COLO668 (cell line): ENCODE measurements around the gene MLLT10.

Experiments used
- DNase-seq: peaks from one replicate; lab custom pipeline; 2025; ENCODE audit not compliant: unreplicated experiment; lab: John Stamatoyannopoulos, UW

MLLT10 gene

DNA sequence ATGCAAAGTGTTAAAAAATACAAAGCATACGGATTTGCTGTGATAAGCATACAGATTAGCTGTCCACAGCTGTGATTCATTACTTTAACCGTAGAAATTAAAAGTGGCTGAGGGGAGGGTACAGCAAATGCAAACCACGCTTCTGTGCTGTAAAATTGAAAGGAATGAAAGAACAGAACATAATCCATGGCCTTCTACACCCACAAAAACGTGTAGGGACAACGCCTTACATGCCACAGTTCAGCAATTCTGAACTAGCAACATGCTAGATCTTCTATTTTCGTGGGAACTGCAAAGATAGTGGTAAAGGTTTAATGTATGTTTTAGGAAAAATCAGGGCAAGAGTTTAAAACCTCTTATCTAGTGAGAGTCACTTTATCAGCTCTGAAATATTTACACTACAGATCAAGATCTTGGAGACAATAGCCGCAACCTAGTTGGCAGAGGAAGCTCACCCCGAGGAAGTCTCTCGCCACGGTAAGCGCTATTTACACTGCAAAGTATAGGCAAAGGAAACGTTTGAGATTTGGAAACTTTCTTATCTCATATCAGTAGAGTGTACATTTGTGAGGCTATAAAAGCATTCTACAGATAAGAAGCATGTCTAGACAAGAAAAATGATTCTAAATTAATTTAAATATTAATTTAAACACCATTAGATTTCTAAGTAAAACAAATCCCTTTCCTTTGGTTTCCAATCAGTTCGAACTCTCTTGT, 193.6 kb downstream of the MLLT10 start:
- DNase-seq, result no peak

GRCh38 chr10:21728618-21729017, 194.6 kb downstream of the MLLT10 start:
- DNase-seq, result no peak

DNA sequence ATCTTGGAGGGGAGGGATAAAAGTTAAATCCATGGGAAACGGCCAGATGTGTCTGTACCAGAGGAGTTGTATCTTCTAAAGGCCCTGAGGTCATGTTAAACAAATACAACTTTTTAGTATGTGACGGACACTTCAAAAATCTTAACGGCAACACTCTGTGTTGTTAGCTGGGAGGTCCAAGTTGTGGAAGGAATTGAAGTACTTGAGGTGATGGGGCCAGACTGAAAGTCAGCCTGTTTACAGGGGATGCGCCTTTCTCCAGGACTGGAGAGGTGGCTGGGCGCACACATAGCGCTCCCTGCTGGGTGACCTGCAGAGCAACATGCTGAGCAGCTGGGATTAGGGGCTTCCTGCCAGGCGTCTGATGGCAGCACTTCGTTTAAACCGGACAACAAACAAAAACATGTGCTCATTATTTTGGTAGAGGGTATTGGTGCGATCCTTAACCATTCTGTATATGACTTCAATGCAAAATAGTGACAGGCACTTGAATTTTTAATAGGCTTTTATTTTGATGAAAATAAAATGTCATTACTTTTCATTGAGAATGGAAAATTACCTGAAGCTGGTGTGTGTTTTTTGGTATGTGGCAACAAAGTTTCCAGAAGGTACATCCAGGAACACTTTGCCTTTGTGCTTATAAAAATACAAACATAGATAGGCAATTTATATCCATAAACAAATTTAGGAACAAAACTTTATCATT, 198.2 kb downstream of the MLLT10 start:
- peak; percentile 26 for DNase-seq

GRCh38 chr10:21733710-21734109, 199.7 kb downstream of the MLLT10 start:
- DNase-seq, result no peak

GRCh38 chr10:21737106-21737505, 203.1 kb downstream of the MLLT10 start:
- DNase-seq, result no peak

GRCh38 chr10:21740989-21741388, 207.0 kb downstream of the MLLT10 start:
- no peak for DNase-seq

DNA sequence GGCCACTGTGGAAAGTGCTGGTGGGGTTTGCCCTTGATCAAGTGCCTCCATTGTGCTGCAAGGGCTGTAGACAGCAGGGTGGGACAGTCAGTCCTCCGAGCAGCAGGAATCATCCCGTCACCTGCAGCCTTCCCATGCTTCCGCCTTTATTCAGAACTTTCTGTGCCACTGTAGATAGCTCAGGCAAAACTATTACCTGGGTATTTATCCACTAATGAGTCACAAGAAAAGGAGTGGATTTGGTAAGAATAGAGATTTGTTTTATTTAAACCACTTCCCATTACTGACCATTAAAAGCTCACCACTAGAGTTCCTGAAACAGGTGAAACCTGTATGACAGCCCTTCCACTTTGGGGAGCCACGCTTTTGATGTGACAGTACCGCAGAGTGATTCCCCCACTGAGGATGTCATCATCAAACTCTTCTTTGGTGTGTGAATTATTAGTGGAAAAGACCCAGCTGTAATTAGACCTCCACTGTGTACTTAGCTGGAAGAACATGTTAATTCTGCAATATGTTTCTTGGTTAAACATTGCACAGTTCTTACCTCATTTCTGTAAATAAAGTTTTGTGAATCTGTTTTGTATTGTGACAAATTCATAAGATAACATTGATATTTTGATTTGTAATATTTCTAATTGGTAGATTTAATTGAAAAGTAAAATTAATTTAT, 208.8 kb downstream of the MLLT10 start:
- DNase-seq, result no peak

- no peak for DNase-seq
Observed at GRCh38 chr10:21744223-21744622, 210.2 kb downstream of the MLLT10 start.

DNA sequence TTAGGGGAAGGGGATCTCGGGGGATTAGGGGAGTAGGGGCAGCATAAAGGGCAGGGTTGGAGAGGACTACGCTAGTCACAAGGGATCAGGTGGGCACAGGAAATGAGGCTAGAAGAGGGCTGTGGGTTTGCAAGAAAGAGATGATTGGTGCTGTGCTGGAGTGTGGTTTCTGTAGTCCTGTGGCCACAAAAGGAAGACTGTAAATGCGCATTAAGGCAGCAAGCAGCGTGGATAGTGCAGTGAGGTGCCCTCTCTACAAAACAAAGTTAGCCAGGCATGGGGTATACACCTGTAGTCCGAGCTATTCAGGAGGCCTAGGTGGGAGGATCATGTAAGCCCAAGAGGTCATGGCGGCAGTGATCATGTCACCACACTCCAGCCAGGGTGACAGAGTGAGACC, 212.1 kb downstream of the MLLT10 start:
- DNase-seq, result no peak

- no peak for DNase-seq
Observed at GRCh38 chr10:21747809-21748208, 213.8 kb downstream of the MLLT10 start.

DNA sequence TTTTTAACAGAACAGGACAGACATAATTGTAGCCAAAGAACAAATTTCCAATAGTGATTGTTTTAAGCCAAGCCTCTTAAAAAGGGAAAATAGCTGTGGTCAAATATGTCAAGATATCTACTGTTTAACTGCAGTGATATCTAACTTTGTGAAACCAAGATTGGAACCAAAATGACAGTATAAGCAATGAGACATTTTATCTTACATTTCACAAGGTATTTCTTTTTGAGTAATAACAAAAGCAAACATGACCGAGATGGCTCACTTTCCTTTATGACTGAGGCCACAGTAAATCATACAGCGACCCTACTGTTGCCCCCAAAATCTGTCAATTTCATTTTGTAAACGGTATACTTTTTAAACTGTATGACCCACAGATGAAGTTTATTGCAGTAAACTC, 215.8 kb downstream of the MLLT10 start:
- no peak for DNase-seq

DNA sequence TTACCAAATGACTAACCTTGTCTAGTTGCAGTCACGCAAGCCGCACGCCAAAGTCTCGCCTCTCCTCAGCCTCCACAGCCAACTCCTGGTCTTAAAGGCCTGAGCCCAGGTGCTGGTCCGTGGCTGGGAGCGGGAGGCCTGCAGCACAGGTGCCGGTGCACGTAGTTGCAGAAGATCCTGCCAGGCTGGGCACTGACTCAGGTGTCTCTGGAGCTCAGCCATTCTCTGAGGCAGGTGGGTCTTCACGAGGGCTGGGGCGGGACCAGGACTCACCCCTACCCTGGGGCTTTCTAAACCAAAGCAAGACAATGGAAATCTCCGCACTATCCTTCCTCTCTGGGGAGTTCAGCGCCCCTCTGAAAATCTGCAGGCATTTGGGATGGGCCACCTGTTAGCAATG, 216.4 kb downstream of the MLLT10 start:
- no peak for DNase-seq

DNA sequence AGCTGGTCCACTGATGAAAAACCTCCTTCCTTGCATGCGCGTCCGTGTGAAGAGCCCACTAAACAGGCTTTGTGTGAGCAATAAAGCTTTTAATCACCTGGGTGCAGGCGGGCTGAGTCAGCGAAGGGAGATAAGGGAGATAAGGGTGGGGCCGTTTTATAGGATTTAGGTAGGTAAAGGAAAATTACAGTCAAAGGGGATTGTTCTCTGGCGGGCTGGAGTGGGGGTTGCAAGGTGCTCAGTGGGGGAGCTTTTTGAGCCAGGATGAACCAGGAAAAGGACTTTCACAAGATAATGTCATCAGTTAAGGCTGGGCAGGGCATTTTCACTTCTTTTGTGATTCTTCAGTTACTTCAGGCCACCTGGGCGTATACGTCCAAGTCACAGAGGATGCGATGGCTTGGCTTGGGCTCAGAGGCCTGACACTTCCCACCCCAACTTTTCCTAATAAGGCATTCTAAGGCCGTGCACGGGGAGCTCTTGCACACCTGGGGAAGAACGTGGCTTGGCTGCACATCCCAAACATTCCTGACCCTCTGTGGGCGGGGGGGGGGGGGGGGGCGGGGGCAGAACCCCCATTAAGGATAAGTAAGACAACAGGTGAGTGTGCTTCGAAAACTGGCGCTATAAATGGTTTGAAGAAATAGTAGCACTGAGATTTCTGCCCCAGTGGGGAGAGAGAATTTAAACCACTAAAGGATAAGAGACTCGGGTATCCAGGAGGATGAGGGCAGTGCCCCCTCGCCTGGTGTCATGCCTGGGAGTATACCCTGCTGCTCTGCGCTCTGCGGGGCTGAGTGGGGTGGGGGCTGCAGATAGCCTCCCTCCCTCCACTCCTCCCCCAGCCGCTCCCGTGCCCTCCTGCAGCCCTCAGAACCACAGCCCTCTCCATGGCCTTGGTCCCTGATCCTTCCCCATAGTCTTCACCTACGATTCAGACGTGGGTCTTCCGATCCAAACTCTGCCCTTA, 217.6 kb downstream of the MLLT10 start:
- DNase-seq, result no peak

- no peak for DNase-seq
Observed at GRCh38 chr10:21753497-21754270, 219.7 kb downstream of the MLLT10 start.

- DNase-seq, result no peak
Observed at GRCh38 chr10:21754410-21755011, 220.5 kb downstream of the MLLT10 start.

DNA sequence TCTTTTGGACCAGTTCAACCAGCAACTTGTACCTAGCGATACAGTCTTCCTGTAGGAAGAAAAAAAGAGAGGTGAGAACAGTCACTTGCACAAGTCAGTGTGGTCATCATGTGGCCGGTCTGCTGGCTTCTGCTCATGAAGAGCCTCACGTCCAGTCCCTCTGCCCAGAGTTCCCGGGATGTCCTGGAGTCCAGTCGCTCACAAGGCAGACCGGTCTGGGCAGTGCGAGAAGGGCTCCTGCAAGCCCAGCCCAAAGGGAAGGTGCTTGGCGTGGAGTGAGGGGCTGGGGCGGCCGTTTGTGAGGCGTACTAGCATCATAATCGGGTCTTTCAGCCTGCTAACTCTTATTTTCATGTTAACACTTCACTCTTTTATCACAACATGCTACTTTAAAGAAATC, 222.7 kb downstream of the MLLT10 start:
- DNase-seq, result no peak

DNA sequence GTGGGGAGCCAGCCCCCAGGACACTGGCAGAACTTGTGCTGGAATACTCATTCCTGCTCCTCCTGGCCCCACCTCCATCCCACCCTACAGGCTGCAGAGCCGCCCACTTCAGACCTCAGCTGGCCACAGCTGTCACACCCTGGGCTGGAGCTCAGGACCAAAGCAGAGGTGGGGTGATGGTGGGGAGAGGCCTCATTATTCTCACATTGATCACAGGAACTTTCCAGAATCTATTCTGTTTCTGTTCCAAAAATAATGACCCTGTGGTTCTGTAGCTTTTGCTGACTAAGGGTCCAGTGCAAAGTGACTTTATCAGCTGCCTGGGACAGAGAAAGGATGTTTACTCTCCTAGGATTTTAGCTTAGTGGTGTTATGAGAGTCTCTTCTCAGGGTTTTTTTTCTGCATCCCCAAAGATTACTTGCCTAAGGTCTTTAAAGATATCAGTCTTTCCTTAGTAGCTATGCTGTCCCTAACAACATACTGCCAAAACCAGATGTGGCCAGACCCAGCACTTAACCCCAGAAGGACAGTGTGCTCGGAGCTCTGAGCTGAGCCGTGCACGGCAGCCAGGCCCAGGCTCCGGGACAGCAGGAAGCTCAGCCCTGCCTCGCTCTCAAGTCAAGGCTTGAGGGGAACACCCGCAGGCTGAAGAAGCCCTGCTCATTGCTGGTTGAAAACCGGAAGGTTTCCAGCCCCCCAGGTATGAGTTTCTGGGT, 223.3 kb downstream of the MLLT10 start:
- no peak for DNase-seq

DNA sequence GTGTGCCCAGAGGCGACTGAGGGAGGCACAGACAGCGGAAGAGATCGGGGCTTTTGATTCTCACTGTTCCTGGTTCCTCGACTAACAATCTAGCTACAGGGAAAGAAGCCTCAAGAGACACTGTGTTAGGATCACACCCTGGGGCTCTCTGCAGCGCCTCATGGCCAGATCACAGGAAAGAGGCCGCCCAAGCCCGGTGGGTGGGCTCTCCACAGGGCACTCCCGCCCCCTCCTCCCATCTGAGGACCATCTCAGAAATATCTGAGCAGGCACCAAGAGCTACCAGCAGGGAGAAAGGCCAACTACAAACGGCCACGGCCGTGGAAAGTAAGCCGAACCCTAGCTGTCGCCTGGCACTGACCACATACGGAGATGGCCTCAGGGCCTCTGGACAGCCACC, 224.2 kb downstream of the MLLT10 start:
- no peak for DNase-seq

GRCh38 chr10:21758696-21759095, 224.7 kb downstream of the MLLT10 start:
- DNase-seq, result no peak
